GM18520 (cell line): ENCODE results near the gene DSG2.
"Not testable (repeated sequence)": the region's sequence is repeated elsewhere in the genome, so short reads cannot be mapped to it uniquely, and the experiment has no call there.

Experiments
- ATAC-seq: cut with Tn5 transposase; IDR thresholded peaks from one replicate; pipeline ENCODE4 v1.9.1; 2021; ENCODE audit not compliant: unreplicated experiment

Gene DSG2

GRCh38 chr18:31497836-31498573 is at the start of gene DSG2:
DSG2 (plus strand) TSS chr18:31498177; CDS start chr18:31498252, 75 bp downstream.
- ATAC-seq, result no peak

- no peak for ATAC-seq
Measured at GRCh38 chr18:31450409-31450808, 47.6 kb upstream of the DSG2 start.

GRCh38 chr18:31451625-31452024 is 46.4 kb upstream of the DSG2 start:
- no peak for ATAC-seq

GRCh38 chr18:31454066-31454708 is 43.8 kb upstream of the DSG2 start:
- ATAC-seq, result no peak

GRCh38 chr18:31469629-31470028 is 28.3 kb upstream of the DSG2 start:
- no peak for ATAC-seq

GRCh38 chr18:31478688-31479087 is 19.3 kb upstream of the DSG2 start:
- no peak for ATAC-seq

- no peak for ATAC-seq
Measured at GRCh38 chr18:31482051-31482450, 15.9 kb upstream of the DSG2 start.

GRCh38 chr18:31483396-31483795 is 14.6 kb upstream of the DSG2 start:
- ATAC-seq, result no peak

GRCh38 chr18:31484461-31484860 is 13.5 kb upstream of the DSG2 start:
- ATAC-seq, result no peak

- no peak for ATAC-seq
Measured at GRCh38 chr18:31486165-31486564, 11.8 kb upstream of the DSG2 start.

- no peak for ATAC-seq
Measured at GRCh38 chr18:31487246-31488015, 10.5 kb upstream of the DSG2 start.

- no peak for ATAC-seq
Measured at GRCh38 chr18:31489311-31489710, 8.7 kb upstream of the DSG2 start.

GRCh38 chr18:31490387-31490786 is 7.6 kb upstream of the DSG2 start:
- ATAC-seq, result peak; percentile 95

- ATAC-seq, result no peak
Measured at GRCh38 chr18:31490833-31491232, 7.1 kb upstream of the DSG2 start.

- ATAC-seq, result no peak
Measured at GRCh38 chr18:31491586-31491985, 6.4 kb upstream of the DSG2 start.

- ATAC-seq, result no peak
Measured at GRCh38 chr18:31492671-31493070, 5.3 kb upstream of the DSG2 start.

GRCh38 chr18:31493171-31493570 is 4.8 kb upstream of the DSG2 start:
- ATAC-seq, result no peak

GRCh38 chr18:31493941-31494340 is 4.0 kb upstream of the DSG2 start:
- no peak for ATAC-seq

GRCh38 chr18:31494705-31495244 is 3.2 kb upstream of the DSG2 start:
- not testable (repeated sequence) for ATAC-seq

- ATAC-seq, result no peak
Measured at GRCh38 chr18:31497404-31497835, 557 bp upstream of the DSG2 start.
